ENCODE results near the gene NOS1AP.
"Not testable (repeated sequence)": the region's sequence is repeated elsewhere in the genome, so short reads cannot be mapped to it uniquely, and the experiment has no call there.

The NOS1AP gene

GRCh38 chr1:162059721-162060120, 9.8 kb upstream of the NOS1AP start:
- no peak for DNase-seq (ENCODE audit: low read depth)

DNA sequence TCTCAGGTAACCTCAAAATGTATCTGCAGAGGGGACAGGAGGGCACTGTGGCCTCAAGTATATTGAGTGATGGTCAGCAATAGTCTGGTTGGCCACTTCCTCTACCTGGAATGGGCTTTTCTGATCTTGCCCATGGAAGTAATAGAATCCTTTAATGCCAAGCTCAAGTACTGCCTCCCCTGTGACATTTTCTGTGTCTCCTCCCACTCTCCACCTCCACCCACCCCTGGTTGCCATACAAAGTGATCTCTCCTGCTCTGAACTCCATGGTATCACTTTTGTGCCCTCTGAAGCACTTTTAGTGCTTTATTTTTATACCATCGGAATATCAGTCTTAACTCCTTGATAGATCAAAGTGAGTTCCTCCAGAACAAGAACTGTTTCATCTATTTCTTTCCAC, 9.2 kb upstream of the NOS1AP start:
- DNase-seq (ENCODE audit: low read depth) = no peak

DNA sequence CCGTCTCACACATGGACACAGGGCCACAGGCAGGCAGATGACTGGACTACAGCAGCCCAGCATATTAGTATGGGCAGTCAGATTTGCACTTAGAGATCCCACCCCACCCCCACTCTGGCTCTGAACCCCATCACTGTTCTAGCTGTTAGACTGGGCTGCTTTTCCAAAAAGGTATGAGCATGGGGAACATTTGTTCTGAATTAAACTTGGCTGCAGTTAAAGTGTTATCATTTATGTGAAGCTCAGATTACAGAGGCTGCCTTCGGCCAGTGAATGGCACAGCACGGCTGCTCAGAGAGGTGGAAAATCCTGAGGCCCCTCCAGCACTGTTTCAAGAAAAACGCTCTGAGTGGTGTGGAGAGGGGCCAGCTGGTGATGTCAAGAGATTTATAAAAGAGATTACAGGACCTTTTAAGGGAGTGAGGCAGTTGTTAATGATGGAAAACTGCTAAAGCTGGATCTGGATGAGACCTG, 6.9 kb upstream of the NOS1AP start:
- DNase-seq (ENCODE audit: low read depth) = no peak

- DNase-seq (ENCODE audit: low read depth) = no peak
Measured at GRCh38 chr1:162065016-162065415, 4.5 kb upstream of the NOS1AP start.

GRCh38 chr1:162066836-162067235, 2.7 kb upstream of the NOS1AP start:
- not testable (repeated sequence) for DNase-seq (ENCODE audit: low read depth)

- no peak for DNase-seq (ENCODE audit: low read depth)
Measured at GRCh38 chr1:162067466-162067865, 2.0 kb upstream of the NOS1AP start.

DNA sequence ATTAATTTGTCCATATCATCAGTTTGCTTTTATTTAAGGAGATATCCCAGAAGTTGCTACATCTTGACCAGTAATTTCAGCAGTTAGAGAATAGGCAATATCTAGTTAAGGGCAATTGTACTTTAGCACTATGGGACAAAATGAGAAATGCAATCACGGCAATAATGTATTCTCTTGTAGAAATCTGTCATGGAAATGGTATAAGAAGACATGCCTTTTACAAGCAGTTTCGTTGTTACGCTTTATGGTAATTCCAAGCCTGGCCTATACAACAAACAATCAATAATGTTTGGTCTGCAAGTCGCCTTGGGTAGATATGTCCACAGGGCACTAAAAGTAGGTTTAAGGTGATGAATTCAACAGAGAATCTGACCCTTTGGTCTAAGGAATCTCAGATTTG, 1.2 kb upstream of the NOS1AP start:
- no peak for DNase-seq (ENCODE audit: low read depth)

DNA sequence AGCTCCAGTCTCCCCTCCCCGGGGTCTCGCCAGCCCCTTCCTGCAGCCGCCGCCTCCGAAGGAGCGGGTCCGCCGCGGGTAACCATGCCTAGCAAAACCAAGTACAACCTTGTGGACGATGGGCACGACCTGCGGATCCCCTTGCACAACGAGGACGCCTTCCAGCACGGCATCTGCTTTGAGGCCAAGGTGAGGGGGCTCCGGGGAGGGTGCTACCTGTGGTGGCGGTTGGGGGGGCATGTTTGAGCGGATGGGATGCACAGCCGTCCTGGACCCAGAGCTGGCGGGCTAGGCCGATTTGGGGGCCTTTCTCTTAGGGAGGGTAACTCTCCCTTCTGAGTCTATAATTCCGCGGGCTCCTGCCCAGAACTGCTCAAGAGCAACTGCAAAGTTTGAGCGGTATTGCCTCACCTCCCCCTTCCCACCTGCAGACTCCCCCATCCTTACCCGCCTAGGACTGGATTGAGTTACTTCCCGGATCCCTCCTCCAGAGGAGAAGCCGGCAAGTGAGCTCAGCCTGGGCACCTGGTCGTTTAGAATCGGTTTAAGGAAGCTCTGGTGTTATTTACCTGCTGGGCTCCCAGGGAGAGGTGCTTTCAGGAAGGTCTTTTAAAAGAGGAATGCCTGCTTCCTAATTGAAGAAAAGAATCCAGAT, 730 bp downstream of the NOS1AP start:
- no peak for DNase-seq (ENCODE audit: low read depth)

DNA sequence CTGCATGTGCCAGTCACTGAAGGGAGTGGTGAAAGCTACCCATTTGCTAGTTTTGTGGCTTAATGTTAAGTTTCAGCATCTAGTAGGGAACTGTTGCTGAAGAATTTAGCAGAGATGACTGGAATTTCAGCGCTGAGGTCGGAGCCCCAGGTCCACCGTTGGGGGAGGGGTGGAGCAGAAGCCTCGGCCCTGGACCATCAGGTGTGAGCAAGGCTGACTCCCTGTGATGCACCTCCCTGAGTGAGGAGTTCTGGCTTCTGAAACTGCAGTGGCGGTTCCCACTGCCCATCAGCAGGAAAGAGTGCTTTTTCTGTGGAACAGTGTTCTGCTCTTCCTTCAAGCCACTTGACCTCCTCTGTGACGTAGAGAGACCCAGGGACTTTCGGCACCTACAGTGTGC, 1.3 kb downstream of the NOS1AP start:
- no peak for DNase-seq (ENCODE audit: low read depth)

DNA sequence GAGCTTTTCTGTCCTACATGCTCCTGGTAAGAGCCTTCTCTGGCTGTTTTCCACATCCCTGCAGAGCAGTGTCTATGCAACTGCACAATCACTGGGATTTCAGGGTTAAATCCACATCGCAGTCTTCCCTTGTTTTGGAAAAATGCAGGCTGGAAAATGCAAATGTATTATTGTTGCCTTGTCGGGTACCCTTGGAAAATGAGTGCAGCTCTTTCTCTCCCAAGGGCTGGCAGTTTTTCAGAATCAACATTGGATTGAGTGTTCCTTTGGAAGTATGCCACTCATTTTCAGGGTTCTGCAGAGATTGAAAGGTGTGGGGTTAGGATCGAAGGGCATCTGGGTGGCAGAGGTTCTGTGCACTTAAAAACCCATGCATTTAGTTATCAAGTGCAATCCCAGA, 3.2 kb downstream of the NOS1AP start:
- DNase-seq (ENCODE audit: low read depth) = no peak

GRCh38 chr1:162074276-162075005, 5.0 kb downstream of the NOS1AP start:
- DNase-seq (ENCODE audit: low read depth) = no peak

DNA sequence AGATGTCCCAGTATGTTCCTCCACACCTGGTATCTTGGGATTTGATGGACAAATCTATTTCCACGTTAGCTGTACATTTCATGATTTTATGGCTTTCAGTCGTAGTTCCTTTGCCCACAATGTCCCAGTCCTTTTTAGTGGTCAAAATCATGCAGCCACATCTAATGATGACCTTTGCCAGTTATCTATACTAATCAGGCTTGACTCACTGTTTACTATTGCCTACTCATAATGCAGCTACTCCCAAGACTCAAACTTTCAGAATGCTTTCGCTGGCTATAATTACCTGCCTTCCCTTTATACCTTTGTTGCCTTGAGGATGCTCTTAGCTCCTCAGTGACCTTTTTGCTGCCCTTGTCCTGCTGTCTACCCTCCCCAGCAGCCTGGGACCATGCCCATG, 6.4 kb downstream of the NOS1AP start:
- no peak for DNase-seq (ENCODE audit: low read depth)

- no peak for DNase-seq (ENCODE audit: low read depth)
Measured at GRCh38 chr1:162077648-162078299, 8.3 kb downstream of the NOS1AP start.

GRCh38 chr1:162079030-162079429, 9.5 kb downstream of the NOS1AP start:
- DNase-seq (ENCODE audit: low read depth) = no peak

- DNase-seq (ENCODE audit: low read depth) = no peak
Measured at GRCh38 chr1:162080472-162081015, 11.1 kb downstream of the NOS1AP start.

DNA sequence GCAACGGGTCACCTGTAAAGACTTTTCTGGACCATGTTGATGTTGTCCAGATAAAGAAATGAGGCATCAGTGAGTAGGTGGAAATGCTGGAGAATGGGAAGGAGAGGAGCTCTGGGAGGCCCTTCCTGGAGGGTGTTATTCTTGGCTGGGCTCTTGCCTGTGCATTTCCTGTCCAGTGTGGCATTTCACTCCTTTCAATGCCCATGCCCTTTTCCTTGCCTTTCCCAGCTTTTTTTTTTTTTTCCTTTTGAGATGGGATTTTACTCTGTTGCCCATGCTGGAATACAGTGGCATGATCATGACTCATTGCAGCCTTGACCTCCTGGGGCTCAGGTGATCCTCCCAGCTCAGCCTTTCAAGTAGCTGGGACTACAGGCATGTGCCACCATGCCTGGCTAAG, 11.8 kb downstream of the NOS1AP start:
- DNase-seq (ENCODE audit: low read depth) = no peak

DNA sequence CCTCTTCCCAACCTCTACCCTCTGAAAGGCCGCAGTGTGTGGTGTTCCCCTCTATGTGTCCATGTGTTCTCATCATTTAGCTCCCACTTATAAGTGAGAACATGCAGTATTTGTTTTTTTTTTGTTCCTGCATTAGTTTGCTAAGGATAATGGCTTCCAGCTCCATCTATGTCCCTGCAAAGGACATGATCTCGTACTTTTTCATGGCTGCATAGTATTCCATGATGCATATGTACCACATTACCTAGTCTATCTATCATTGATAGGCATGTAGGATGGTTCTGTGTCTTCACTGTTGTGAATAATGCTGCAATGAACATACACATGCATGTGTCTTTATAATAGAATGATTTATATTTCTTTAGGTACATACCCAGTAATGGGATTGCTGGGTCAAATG, 12.6 kb downstream of the NOS1AP start:
- not testable (repeated sequence) for DNase-seq (ENCODE audit: low read depth)

DNA sequence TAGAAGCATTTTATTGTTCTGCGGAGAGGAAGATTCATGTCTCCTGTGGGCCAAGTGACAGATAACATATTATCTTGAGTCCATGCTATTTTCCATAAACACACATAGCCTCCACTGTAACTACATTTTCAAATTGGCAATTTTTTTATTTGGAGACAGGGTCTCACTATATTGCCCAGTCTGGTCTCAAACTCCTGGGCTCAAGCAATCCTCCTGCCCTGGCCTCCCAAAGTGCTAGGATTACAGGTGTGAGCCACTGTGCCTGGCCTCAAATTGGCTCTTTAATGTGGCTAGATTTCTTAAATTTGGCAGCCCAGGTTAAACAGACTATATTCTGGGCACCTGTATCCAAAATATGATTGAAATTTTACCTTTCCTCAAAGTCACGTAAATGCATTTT, 13.8 kb downstream of the NOS1AP start:
- no peak for DNase-seq (ENCODE audit: low read depth)

- DNase-seq (ENCODE audit: low read depth) = no peak
Measured at GRCh38 chr1:162085991-162086390, 16.5 kb downstream of the NOS1AP start.

DNA sequence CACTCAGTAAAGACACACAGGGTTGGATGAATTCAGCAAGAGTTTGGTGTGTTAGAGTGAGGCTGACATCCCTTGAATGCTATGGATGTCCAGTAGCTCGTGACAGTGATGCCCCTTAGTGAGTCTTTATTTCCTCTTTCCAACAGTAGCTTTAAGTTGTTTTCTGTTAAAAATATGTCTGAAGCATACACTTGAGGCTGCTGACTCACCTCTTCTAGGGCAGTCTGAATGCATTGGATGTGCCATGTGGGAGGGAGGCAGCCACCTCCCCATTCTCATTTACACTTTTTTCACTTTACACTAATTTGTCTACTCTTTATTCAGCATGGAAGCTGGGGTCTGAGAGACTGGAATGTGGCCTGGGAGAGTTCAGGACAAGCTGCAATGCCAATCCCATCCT, 17.6 kb downstream of the NOS1AP start:
- DNase-seq (ENCODE audit: low read depth) = no peak

- DNase-seq (ENCODE audit: low read depth) = no peak
Measured at GRCh38 chr1:162087574-162087973, 18.1 kb downstream of the NOS1AP start.

GRCh38 chr1:162088281-162088969, 18.9 kb downstream of the NOS1AP start:
- no peak for DNase-seq (ENCODE audit: low read depth)
